IgD-negative memory B cell (primary cell): ENCODE data around the gene PTMS. TPM values are rescaled to one million over a fixed set of nuclear protein-coding genes. Genes with fewer than 3 reads are reported as not detected.
A peak's percentile ranks its signal among the peaks of the same experiment; 100 is the strongest.

Experiments
- H3K27ac Mint-ChIP-seq, 3 donors: one replicate each; pipeline ENCODE4 v1.8.0; 2020 to 2022; ENCODE audit warnings: mild to moderate bottlenecking in 3 of 3, mixed read lengths in 3 of 3, moderate library complexity in 1 of 3
- H3K27me3 Mint-ChIP-seq: one replicate; pipeline ENCODE4 v1.8.0; 2021; ENCODE audit warnings: mixed read lengths
- H3K36me3 Mint-ChIP-seq: one replicate; pipeline ENCODE4 v1.8.0; 2020; ENCODE audit warnings: mild to moderate bottlenecking, mixed read lengths
- H3K4me1 Mint-ChIP-seq, 3 donors: one replicate each; pipeline ENCODE4 v1.8.0; 2020 to 2022; ENCODE audit warnings: mixed read lengths in 3 of 3, mild to moderate bottlenecking in 1 of 3
- H3K4me3 Mint-ChIP-seq, 4 donors: one replicate each; pipeline ENCODE4 v1.8.0; 2020 to 2022; ENCODE audit warnings: mild to moderate bottlenecking in 4 of 4, mixed read lengths in 4 of 4, moderate library complexity in 3 of 4
- H3K9me3 Mint-ChIP-seq, 3 donors: one replicate each; pipeline ENCODE4 v1.8.0; 2020 to 2021; ENCODE audit warnings: mixed read lengths in 3 of 3, mild to moderate bottlenecking in 1 of 3
- polyA plus RNA-seq: library from polyadenylated mRNA; unstranded; fragments of 300-500 nt; fragmentation: Illumina TruSeq; gene quantifications from one replicate; pipeline ENCODE4 v1.2.3, GENCODE V29; 2021

Gene PTMS
- polyA plus RNA-seq, 1 donor from 2014 or later, result 2.5 TPM

DNA sequence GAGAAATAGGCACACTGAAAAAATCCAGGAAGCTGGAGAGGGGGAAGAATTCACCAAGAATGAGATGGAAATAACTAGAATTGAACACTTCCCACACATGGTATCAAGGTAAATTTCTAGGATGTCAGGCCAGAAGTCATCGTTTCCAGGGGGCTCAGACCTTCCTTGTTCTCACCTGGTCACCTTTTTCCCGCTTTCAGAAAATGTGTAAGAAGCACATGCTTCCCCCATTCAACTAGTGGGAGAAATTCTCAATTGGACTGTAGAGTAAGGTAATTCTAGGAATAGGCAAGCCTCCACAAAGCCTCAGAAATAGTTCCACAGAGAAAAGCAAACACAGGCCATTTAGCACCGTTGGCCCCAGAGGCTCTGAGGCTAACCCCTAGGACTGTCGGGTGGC lies 2.8 kb upstream of the PTMS start:
- Mint-ChIP-seq H3K27ac (no peak overlapping the region), H3K4me3 (peak overlapping the region in 1 of 4 donors; percentile 15), H3K4me1 (peaks cover 13 to 22% (median 17%) of the 10 kb centered on the region in 3 donors), H3K27me3 (peaks cover 21% of the 10 kb centered on the region), H3K9me3 (no peaks in the 10 kb centered on the region), H3K36me3 (no peaks in the 10 kb centered on the region)

DNA sequence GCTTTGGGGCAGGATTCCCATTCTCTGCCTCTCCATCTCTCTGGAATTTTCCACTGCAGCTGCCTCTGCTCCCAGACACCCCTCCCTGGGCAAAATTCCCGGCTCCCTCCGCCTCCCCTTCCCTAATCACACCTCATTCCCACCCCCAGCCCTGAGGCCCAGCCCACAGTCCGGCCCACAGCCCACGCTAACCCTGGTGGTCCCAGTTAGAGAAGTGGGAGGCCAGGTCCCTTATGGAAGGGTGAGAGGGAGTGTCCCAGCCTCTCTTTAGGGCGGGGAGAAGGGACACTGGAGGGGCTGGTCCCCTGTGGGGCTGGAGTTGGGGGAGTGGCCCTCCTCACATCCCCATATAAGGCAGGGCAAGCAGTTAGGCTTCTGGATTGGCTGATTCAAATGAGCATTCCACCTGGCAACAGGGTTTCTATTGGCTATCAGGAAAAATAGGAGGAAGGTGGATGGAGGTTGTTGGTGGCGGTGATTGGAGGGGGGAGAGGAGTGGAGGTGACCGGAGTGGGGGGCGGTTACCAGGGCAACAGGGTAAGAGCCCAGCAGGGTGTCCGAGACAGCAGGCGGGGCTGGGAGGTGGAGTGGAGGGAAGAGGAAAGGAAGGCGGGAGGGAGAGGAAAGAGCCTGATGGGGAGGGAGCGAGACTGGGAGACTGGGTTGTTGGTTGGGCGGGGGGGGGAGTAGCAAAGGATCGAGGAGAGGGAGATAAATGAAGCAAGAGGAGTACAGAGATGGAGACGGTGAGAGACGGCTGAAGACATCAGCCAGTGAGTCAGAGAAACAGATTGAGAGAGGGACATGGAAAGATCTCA lies 1.9 kb upstream of the PTMS start:
- Mint-ChIP-seq H3K4me1 (peaks cover 7 to 17% (median 15%) of the 10 kb centered on the region in 3 donors), H3K36me3 (no peaks in the 10 kb centered on the region), H3K4me3 (peak overlapping the region in 3 of 4 donors; percentile 69 to 81 (median 80)), H3K27me3 (peaks cover 27% of the 10 kb centered on the region), H3K27ac (peak overlapping the region in 1 of 3 donors; percentile 44), H3K9me3 (no peaks in the 10 kb centered on the region)

DNA sequence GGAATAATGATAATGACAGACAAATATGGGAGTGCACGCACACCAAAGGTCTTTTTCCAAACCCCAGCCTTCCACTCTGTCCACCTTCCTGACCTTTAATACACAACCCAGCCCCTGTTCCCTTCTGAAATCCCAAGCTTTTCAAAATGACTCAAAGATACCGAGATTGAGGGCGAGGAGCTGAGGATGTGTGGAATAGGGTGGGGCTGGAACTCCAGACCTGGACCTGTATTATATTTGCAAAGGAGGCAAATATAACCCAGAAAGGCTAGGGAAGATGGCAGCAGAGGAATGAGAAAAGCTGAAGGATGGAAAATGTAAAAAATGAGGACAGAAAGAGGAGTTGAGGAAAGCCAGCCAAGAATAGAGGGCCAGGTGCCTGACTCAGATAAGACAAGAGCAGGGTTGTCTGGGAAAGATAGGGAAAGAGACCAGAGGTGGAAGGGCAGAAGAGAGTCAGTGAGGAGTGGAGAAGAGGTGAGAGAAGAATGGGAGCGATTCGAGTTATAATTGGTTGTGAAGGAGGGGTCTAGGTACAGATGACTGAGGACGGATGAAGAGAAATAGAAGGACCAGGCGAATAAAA lies 1.0 kb upstream of the PTMS start:
- Mint-ChIP-seq H3K4me3 (peak overlapping the region; percentile 51 to 86 (median 70)), H3K27me3 (peaks cover 27% of the 10 kb centered on the region), H3K27ac (peak overlapping the region in 2 of 3 donors; percentile 16 to 44), H3K4me1 (peaks cover 7 to 17% (median 15%) of the 10 kb centered on the region in 3 donors), H3K36me3 (no peaks in the 10 kb centered on the region), H3K9me3 (no peaks in the 10 kb centered on the region)

DNA sequence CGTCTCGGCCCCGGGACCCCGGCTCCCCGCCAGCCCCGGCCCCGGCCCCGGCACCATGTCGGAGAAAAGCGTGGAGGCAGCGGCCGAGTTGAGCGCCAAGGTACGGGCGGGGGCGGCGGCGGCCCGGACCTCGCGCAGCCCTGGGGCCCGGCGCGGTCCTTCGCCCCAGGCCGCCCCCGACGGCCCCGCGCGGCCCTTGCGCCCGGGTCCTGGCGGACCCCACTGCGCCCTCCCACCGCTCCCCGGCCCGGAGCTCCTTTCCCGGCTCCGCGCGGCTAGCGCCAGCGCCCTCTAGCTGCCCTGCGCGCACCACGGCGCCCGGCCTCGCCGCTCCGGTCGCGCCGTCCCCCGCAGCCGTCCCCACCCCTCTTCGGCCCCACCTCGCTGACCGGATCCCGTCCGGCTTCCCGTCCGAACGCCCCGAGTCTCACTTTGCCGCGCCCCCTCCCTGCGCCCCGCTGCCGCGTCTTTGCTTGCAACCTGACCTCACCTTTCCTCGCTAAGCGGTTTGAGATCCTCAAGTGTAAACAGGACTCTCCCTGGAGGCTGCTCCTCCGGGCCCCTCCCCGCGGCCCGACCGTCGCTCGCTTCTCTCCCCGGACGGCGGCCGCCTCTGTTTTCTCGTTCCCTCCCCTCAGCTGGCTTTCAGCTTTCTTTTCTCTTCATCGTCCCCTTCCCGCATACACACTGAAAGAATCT lies 637 bp downstream of the PTMS start:
- Mint-ChIP-seq H3K4me1 (peaks cover 7 to 17% (median 15%) of the 10 kb centered on the region in 3 donors), H3K27me3 (peaks cover 37% of the 10 kb centered on the region), H3K36me3 (no peaks in the 10 kb centered on the region), H3K9me3 (no peaks in the 10 kb centered on the region), H3K27ac (no peak overlapping the region), H3K4me3 (peak overlapping the region; percentile 74 to 94 (median 86))

DNA sequence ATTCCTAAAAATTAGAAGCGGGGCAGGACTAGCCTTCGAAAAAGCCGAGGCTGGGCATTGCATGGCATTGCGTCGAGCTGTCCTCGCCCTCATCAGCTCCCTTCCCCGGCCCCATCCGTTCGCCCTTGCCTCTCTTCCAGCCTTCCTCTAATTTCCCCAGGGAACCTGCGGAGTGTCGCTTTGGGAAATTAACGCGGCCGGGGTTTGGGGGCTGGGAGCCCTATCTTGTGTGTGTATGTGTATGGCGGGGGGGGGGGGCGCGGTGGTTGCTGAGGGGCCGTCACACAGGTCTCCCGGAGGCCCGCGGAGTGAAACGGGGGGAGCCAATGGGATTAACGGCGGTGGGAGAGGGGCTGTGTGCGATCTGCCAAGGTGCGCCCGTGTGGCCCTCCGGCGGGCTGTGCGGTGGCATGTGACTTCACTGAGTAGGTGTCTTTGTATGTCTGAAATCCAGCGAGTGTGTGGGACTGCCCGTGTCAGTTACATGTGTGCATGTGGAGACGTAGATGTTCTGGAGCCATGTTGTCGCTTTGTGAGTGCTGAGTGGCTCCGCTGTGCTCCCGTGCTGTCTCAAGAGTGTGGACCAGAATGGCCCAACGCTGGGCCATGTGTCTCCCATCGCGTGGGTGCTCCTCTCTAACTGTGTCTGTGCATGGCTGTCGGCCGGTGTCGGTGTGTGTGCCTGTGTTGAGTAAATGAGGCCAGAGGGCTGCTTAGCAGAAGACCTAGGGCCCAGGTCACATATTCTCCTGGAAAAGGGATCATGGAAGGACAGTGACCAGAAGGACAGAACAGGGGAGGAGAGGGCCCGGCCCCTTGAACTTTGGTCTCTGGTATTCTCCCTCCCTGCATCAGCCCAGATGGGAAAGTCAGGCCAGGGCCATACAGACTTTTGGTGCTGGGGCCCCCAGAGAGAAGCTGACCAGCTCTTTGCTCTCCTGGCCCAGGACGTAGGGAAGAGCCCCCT lies 1.5 kb downstream of the PTMS start:
- peaks cover 7 to 17% (median 17%) of the 10 kb centered on the region in 3 donors for H3K4me1 Mint-ChIP-seq
- H3K36me3 Mint-ChIP-seq, result no peaks in the 10 kb centered on the region
- no peaks in the 10 kb centered on the region for H3K9me3 Mint-ChIP-seq
- peak overlapping the region; percentile 74 to 94 (median 86) for H3K4me3 Mint-ChIP-seq
- H3K27ac Mint-ChIP-seq, result peak overlapping the region in 1 of 3 donors; percentile 83
- peaks cover 37% of the 10 kb centered on the region for H3K27me3 Mint-ChIP-seq

DNA sequence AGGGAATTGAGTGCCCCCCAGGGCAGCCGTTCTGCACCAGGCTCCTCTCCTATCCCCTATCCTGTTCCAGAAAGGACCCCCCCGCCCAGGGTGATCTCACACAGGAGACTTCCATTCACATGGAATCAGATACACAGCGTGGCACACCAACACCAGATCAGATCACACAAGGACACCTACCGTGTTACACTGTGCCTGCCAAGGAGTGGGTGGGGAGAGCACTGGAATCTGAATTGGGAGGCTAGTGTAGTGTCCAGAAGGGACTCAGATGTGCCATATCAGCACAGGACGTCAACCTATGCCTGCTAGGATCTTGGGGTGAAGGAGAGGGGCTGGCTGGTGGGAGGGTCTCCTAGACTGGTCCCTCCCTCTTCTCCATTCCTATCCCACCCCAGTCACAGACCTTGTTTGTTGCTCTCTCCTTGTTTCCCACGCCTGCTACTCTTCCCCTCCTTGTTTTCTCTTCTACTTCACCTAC lies 2.3 kb downstream of the PTMS start:
- Mint-ChIP-seq H3K9me3 (no peaks in the 10 kb centered on the region), H3K4me1 (peaks cover 7 to 17% (median 17%) of the 10 kb centered on the region in 3 donors), H3K27me3 (peaks cover 44% of the 10 kb centered on the region), H3K4me3 (peak overlapping the region in 1 of 4 donors; percentile 74), H3K36me3 (no peaks in the 10 kb centered on the region), H3K27ac (no peak overlapping the region)

DNA sequence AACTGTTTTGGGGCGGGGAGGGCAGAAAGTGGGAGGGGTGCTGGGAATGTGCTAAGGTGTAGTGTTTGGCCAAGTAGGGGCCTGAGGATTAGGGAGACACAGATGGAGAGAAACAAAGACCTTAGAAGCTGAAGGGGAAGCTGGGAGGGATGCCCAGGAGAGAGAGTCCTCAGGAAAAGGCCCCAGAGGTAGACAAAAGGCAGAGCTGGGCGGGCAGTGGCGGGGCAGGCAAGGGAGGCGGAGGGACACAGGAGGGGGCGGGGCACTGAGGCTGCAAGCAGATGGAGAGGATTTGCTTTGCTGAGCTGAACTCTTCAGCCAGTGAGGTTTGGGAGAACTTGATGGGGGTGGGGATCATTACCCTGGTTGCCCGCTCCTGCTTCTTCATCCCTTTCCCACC lies 2.8 kb downstream of the PTMS start:
- Mint-ChIP-seq H3K4me3 (peak overlapping the region in 2 of 4 donors; percentile 7 to 32), H3K27ac (no peak overlapping the region)

DNA sequence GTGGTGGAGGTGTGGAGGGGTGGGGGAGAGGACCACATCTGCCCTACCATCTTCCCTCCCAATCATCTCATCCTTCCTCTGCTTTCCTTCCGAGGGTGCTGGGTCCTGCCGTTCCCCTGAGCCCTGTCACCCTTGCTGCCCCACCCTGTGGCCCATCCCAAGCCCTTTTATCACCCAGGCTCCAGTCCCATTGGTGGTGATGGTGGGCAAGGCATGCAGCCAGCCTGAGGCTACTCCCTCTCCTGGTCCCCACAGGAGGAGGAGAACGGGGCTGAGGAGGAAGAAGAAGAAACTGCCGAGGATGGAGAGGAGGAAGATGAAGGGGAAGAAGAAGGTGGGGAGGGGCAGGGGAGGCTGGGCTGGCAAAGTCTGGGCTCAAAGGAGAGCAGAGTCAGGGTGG lies 3.5 kb downstream of the PTMS start:
- Mint-ChIP-seq H3K4me1 (peaks cover 5 to 14% (median 11%) of the 10 kb centered on the region in 3 donors), H3K36me3 (no peaks in the 10 kb centered on the region), H3K27ac (no peak overlapping the region), H3K9me3 (no peaks in the 10 kb centered on the region), H3K4me3 (peak overlapping the region in 1 of 4 donors; percentile 17), H3K27me3 (peaks cover 44% of the 10 kb centered on the region)

More for the DNA sequence above, 2.8 kb downstream of the PTMS start:
- peaks cover 44% of the 10 kb centered on the region for H3K27me3 Mint-ChIP-seq
- H3K9me3 Mint-ChIP-seq, result no peaks in the 10 kb centered on the region
- peaks cover 7 to 17% (median 16%) of the 10 kb centered on the region in 3 donors for H3K4me1 Mint-ChIP-seq
- no peaks in the 10 kb centered on the region for H3K36me3 Mint-ChIP-seq

DNA sequence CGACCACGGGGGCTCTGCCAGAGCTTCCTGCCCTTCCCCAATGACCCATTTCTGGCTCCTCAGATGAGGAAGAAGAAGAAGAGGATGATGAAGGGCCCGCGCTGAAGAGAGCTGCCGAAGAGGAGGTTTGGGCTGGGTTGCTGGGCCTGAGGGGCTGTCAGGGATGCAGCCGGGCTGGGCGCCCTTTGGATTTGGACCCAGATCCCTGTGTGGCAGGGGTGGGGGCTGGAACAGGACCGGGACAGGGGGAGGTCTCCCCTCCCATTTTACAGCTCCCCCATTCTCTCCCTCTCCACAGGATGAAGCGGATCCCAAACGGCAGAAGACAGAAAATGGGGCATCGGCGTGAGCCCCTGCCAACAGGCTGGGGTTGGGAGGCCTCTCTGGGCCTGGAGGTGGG lies 3.9 kb downstream of the PTMS start:
- H3K9me3 Mint-ChIP-seq, result no peaks in the 10 kb centered on the region
- H3K27me3 Mint-ChIP-seq, result peaks cover 47% of the 10 kb centered on the region
- H3K4me3 Mint-ChIP-seq, result no peak overlapping the region
- H3K4me1 Mint-ChIP-seq, result peaks cover 5 to 18% (median 11%) of the 10 kb centered on the region in 3 donors
- no peak overlapping the region for H3K27ac Mint-ChIP-seq
- no peaks in the 10 kb centered on the region for H3K36me3 Mint-ChIP-seq

DNA sequence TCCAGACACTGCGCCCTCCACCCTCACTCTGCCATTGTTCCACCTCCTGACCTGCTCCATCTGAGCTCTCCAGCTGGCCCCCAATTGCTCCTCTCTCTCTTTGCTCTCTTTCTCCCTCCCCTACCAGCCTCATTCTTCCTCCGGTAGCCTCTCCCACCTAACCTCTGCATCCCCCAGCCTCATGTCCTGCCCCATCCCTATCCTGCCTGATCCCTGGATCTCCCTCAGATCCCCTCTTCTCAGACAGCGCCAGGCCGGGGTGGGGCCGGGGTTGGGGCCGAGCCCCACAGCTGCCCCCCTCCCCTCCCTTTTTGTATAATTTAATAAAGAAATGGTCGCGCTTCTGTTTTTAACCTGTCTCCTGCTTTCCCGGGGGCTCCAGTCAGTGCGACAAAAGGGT lies 4.4 kb downstream of the PTMS start:
- Mint-ChIP-seq H3K9me3 (no peaks in the 10 kb centered on the region), H3K36me3 (no peaks in the 10 kb centered on the region), H3K4me1 (peaks cover 3 to 18% (median 11%) of the 10 kb centered on the region in 3 donors), H3K27ac (no peak overlapping the region), H3K27me3 (peaks cover 48% of the 10 kb centered on the region), H3K4me3 (no peak overlapping the region)

DNA sequence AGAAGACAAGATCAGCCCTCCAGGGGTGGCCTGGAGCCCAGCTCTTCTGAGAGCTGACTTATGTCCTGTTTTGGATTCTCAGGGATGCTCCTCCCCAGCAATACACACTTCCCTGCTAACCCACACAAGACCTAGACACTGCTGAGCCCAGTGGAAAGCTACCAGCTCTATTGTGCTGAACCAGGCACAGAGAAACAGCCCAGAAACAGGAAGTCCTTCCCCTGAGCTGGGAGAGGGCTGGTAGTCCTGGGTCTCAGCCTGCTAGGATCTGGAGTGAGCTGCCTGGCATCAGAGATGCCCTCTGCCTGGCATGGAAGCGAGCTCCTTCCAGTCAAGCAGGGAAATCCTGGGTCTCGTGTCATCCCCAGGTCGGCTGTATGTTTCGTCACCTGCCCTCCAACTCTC lies 4.9 kb downstream of the PTMS start:
- Mint-ChIP-seq H3K4me3 (no peak overlapping the region), H3K4me1 (peaks cover 3 to 14% (median 11%) of the 10 kb centered on the region in 3 donors), H3K27me3 (peaks cover 49% of the 10 kb centered on the region), H3K9me3 (no peaks in the 10 kb centered on the region), H3K36me3 (peaks cover under 1% of the 10 kb centered on the region), H3K27ac (peak overlapping the region in 1 of 3 donors; percentile 91)

DNA sequence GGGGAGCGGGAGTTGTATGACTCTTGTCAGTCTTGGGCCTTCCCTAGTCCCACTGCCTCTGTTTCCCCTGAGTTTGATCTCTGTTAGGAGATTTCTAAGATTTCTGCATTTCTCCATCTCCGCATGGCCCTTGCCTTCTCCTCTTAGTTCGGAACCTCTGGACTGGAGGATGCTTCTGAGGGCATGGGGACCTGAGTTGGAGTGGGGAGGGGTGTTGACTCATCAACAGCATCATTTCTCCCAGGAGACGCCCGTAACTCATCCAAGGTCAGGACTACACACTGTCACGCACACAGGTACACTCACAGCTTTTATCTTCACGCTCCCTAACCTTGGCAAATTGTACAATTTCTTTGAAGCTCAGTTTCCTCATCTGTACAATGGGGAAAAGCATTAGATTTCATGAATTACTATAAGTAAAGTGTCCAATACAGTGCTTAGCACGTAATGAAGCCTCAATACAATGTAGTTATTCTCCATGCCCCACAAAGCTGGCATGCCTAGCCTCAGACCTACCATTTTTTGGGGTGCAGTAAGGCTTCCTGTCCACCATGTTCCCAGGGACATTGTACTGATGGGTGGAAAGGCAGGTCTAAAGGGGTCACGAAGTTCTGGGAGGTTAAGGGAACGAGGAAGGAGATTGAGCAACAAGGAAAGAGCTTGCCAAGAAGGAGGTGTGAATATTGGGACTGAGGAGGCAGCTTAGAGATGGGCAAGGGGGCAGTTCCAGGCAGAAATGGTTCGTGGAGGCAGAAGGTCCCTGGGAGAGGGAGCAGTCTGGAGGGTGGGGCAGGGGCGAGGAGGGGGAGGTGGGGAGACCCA lies 5.6 kb downstream of the PTMS start:
- peaks cover 53% of the 10 kb centered on the region for H3K27me3 Mint-ChIP-seq
- peaks cover 2% of the 10 kb centered on the region for H3K36me3 Mint-ChIP-seq
- peak overlapping the region in 1 of 4 donors; percentile 78 for H3K4me3 Mint-ChIP-seq
- H3K9me3 Mint-ChIP-seq, result no peaks in the 10 kb centered on the region
- H3K27ac Mint-ChIP-seq, result peak overlapping the region in 1 of 3 donors; percentile 91
- H3K4me1 Mint-ChIP-seq, result peaks cover 6 to 14% (median 11%) of the 10 kb centered on the region in 3 donors

DNA sequence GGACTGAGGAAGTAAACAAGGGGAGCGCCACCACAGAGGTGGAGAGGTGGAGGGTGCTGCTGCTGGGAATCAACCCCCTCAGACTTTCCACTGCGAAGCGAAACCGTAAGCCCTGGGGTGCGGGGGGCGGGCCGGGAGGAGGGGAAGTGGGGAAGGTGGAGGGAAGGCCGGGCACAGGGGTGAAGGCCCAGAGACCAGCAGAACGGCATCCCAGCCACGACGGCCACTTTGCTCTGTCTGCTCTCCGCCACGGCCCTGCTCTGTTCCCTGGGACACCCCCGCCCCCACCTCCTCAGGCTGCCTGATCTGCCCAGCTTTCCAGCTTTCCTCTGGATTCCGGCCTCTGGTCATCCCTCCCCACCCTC lies 6.2 kb downstream of the PTMS start, which contains the start of gene LAG3:
Gene LAG3 (plus strand): TSS at position 190 of the 365 bp plus-strand sequence. CDS start 333 bp downstream, outside the sequence.
- Mint-ChIP-seq H3K4me3 (peak within 1 kb of the TSS in 1 of 4 donors; percentile 78), H3K36me3 (peaks cover 2% of the 10 kb centered on the region), H3K9me3 (no peaks in the 10 kb centered on the region), H3K27me3 (peaks cover 54% of the 10 kb centered on the region), H3K27ac (peak within 1 kb of the TSS in 1 of 3 donors; percentile 91), H3K4me1 (peaks cover 6 to 11% (median 10%) of the 10 kb centered on the region in 3 donors)
